Fibroblast of skin of left quadriceps (primary cell): ENCODE data around the gene RAD54L.
"Not testable (repeated sequence)": the region's sequence is repeated elsewhere in the genome, so short reads cannot be mapped to it uniquely, and the experiment has no call there.

Source experiments
- DNase-seq, 2 experiments: peaks; one replicate each; pipeline ENCODE4 v3.0.0-alpha.2; 2013; ENCODE audit warnings: low read depth in 2 of 2

Gene RAD54L

GRCh38 chr1:46247436-46248121 is at the start of gene RAD54L:
Gene RAD54L, plus strand, starts transcription at chr1:46247763. Its CDS starts 643 bp downstream, at chr1:46248406.
- DNase-seq = peak; percentile 98

DNA sequence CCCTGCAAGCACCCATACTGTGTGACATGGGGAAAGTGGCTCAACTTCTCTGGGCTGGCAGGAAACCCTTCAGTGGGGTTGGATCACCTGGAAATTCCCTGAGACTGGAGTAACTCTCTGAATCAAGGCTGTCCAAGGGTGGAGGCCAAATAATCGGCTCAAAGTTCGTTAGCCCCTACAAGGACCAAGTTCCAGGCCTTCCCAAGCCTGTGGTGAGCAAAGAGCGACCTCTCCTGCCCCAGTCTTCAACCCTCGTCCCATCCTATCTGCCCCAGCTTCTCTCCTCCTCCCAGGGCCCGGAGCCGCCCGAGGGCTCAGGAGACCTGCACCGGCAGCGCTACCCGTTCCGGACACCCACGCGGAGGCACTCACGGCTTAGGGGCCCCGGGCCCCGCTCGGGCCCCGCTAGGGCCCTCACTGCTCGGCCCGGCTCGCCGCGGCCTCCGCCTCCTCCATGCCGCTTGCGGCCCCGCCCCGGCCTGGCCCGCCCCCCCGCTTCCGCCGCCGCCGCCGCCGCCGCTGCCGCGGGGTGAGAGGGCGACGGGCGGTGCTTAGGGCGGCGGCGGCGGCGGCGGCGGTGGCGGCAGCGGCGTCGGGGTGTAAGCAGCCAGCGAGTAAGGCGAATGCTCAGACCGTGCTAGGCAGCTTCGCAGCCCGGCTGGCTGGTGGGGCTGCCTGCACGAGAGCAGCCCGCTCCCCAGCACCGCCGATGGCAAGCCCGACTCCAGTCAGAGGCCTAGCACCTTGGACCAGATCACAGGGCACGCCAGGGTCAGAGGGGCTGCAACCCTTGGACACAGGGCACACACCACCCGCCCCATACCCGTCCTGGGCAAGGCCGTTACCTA is 49.4 kb upstream of the RAD54L start, which contains the start of gene POMGNT1:
TSS of gene POMGNT1 (minus strand) at position 471 of the 848 bp plus-strand sequence. CDS start 613 bp downstream, outside the sequence.
- peak; percentile 23 to 36 for DNase-seq

GRCh38 chr1:46199233-46199749 is 48.3 kb upstream of the RAD54L start:
- no peak for DNase-seq

DNA sequence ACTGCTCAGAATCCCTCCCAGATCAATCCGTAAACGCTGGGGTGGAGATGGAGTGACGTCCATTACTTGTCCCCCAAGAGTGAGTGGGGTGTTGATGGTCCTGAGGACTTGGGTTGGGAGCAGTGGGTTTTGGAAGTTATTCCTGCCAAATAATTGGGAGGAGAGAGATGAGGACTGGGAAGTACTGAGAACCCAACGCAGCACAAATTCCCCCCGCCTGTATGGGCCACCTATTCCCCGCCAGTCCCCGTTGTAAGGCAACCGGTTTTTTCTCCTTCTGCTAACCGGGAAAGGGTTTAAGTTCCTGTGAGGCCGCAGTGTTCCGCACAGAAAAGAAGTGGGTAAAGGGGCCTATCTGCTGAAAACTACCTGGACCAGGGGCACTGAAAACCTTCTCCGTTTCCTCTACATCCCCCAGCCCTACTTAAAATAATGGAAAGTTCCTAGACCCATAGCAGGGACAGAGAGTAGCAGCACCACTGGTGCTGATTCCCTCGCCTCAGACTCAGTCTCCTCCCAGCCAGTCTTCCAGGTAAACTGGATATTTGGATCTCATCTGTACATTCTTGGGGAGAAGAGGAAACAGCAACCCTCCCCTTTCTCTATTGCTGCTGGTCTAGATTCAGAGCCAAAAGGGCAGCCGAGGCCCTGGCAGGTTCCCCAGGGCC is 43.7 kb upstream of the RAD54L start:
- DNase-seq = no peak

DNA sequence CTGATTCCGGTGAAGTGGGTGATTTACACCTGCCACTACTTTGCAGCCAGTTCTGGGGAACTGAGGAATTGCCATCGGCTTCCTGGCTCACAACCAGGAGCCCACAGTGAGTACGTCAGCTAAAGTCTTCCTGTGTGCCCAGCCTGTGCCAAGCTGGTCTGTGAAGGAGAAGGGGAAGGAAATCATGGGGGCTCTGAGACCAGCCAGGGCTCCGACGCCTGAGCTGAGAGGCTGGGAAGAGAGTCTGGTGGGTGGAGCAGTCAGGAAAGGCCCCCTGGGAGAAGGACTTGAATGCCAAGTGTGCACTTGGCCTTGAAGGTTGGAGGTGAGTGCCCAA is 43.2 kb upstream of the RAD54L start:
- DNase-seq = no peak

- no peak for DNase-seq
These were observed 42.4 kb upstream of the RAD54L start for GRCh38 chr1:46205141-46205540.

GRCh38 chr1:46205791-46206190 is 41.8 kb upstream of the RAD54L start:
- no peak for DNase-seq

DNA sequence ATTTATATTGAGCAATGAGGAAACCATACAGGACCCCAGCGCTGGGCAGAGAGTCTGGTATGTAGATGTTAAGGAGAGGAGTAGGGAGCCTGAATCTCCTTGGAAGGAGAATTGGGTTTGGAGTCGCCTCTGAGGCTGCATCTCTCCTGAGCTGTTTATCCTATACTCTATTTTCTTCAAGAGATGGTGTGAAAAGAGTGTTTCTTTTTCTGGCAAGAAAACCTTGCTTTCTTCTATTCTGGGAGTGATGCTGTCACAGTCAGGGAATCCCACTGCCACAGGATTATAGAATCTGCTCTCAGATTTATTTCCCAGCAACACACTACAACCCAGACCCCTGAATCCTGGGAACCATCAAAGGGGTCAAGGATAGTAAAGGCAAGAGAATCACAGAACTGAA is 41.2 kb upstream of the RAD54L start:
- DNase-seq = no peak

DNA sequence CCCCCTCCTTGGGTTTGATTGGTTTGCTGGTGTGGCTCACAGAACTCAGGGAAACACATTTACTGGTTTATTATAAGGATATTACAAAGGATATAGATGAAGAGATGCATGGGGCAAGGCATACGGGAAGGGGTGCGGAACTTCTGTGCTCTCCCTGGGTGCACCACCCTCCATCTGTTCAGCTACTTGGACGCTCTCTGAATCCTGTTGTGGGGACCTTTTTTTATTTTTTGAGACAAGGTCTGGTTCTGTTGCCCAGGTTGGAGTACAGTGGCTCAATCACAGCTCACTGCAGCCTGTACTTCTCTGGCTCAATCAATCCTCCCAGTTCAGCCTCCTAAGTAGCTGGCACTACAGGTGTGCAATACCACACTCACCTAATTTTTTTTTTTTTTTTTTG is 37.0 kb upstream of the RAD54L start:
- no peak for DNase-seq

- no peak for DNase-seq
These were observed 36.5 kb upstream of the RAD54L start for GRCh38 chr1:46211051-46211450.

DNA sequence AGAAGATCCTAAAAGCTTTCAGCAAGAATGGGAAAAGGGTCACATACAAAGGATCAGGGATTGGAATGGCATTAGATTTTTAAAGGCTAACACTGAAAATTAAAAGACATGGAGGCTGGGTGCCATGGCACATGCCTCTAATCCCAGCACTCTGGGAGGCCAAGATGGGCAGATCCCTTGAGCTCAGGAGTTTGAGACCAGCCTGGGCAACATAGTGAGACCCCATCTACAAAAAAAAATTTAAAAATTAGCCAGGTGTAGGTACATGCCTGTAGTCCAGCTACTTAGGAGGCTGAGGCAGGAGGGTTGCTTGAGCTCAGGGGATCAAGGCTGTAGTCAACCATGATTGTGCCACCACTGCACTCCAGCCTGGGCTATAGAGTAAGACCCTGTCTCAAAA is 32.1 kb upstream of the RAD54L start:
- DNase-seq = no peak

GRCh38 chr1:46218443-46218842 is 29.1 kb upstream of the RAD54L start:
- no peak for DNase-seq

DNA sequence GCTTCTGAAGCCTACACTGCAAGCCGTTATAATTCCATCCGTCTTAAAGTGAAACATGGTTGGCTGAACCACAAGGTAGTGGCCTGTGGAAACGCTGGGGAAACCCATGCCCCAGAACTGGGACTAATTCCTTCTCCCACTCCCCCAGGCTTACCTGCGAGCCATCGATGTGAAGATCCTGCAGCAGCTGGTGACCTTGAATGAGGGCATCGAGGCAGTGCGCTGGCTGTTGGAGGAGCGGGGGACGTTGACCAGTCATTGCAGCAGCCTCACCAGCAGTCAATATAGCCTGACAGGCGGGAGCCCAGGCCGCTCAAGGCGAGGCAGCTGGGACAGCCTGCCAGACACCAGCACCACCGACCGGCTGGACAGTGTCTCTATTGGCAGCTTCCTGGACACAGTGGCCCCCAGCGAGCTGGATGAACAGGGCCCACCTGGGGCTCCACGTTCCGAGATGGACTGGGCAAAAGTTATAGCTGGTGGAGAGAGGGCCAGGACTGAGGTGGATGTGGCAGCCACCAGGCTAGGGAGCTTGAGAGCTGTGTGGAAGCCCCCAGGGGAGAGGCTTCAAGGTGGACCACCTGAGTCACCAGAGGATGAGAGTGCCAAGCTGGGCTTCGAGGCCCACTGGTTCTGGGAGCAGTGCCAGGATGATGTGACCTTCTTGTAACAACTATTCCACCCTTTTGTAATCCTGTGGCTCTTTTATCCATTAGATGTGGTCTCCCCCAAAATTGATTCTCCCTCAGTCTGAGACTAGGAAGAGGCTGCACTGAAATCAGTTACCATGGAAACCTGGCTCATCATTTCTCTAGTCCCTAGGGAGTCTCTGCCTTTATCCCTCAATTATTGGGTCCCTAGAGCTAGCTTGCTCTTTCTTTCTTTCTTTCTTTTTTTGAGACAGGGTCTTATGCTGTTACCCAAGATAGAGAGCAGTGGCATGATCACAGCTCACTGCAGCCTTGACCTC is 27.7 kb upstream of the RAD54L start:
- no peak for DNase-seq

DNA sequence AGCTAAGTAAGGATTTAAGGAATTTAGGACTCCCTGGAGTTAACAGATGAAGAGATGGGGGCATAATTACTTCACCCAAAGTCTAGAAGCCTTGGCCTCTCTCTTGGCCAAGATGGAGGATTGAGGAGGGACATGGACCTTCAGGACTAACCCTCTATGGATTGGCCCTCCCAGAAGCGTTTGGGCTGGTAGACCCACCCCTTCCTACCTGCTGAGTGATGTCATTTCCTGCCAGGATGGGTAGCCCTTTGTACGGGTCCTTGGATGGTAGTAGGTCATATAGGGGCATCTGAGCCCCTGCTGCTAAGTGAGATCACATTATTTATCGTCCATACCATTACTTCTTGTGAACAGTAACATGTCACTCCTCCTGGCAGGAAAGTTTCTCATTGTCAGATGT is 26.8 kb upstream of the RAD54L start:
- no peak for DNase-seq

DNA sequence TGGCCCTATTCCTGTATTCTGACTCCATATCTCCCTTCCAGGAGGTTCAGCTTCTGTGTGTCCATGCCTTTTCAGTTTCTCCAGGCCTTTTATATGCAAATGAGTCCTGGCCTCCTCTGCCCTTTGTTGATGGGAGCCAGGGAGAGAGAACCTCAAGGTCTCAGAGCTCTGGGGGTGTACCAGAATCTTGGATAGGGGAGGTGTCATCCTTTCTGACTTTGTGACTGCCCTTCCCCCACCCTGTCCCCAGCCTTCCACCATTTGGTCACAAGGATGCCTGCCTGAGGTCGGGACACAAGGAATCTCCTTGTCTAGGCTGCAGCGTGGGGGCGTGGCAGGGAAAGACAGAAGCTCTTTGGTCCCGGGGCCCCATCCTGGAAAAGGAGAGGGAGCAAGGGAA is 25.8 kb upstream of the RAD54L start:
- DNase-seq = no peak

DNA sequence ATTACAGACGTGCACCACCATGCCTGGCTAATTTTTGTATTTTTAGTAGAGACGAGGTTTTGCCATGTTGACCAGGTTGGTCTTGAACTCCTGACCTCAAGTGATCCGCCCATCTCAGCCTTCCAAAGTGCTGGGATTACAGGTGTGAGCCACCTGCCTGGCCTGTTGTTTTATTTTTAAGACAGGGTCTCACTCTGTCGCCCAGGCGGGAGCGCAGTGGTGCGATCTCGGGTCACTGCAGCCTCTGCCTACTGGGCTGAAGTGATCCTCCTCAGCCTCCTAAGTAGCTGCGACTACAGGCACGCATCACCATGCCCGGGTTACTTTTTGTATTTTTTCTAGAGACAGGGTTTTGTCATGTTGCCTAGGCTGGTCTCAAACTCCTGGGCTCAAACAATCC is 24.5 kb upstream of the RAD54L start:
- not testable (repeated sequence) for DNase-seq

DNA sequence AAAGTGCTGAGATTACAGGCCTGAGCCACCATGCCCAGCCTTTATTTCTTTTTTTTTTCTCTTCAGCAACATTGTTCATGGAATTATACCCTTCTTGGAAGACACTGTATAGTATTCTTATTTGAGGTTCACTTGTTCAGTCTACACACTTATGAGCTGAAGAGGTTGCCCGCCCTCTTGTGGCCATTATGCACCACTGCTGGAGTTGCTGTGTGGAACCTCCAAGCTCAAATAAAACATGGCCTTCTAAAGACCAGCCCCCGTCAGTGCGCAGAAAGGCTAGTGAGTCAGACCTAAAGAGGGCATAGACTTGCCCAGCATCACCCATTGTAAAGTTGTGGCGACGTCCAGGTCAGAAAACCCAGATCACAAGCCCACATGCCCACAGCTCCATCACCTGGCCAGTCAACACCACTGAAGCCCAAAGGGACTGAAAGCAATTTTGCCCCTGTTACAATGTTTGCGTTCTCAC is 24.1 kb upstream of the RAD54L start:
- peak; percentile 62 to 72 for DNase-seq

DNA sequence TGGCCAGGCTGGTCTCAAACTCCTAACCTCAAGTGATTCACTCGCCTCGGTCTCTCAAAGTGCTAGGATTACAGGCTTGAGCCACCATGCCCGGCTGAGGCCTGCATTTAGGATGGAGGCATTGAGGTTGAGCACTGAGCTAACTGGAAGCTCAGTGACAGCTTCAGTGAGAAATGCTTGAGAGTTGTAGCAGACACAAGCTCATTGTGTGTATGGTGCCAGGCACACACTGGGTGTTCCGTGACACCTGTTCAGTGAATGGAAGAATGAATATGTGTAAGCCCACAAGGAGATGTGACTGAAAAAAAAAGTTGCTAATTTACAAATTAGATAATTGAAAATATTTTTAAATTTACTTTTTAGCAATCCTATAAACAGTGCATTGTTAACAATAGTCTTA is 22.6 kb upstream of the RAD54L start:
- no peak for DNase-seq

- DNase-seq = not testable (repeated sequence)
These were observed 16.3 kb upstream of the RAD54L start for GRCh38 chr1:46231231-46231630.

DNA sequence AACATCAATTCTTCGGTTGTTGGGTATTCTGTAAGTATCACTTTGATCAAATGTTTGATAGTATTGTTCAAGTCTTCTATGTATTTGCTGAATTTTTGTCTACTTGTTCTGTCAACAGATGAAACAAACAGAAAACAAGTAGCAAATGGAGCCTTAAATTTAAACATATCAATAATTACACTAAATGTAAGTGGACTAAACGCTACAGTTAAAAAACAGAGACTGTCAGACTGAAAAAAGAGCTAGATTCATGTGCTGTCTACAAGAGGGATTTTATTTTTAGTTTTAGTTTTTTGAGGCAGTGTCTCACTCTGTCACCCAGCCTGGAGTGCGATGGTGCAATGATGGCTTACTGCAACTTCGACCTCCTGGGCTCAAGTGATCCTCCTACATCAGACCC is 10.7 kb upstream of the RAD54L start:
- no peak for DNase-seq

- DNase-seq = peak; percentile 16
These were observed 8.7 kb upstream of the RAD54L start for GRCh38 chr1:46238865-46239264.
